ENCODE data around the gene SIN3A. TPM values are rescaled to one million over a fixed set of nuclear protein-coding genes. Genes with fewer than 3 reads are reported as not detected.
"Not testable (repeated sequence)": the region's sequence is repeated elsewhere in the genome, so short reads cannot be mapped to it uniquely, and the experiment has no call there.

SIN3A gene
- total RNA-seq, 1 donor from 2014 or later: 25.4 TPM

- DNase-seq (peak; percentile 92), ATAC-seq (ENCODE audit: poor library complexity) (peak; percentile 32)
- intact Hi-C loops (cut with DNase I): no loop called here
These were observed 924 bp upstream of the SIN3A start for GRCh38 chr15:75452364-75452864.

DNA sequence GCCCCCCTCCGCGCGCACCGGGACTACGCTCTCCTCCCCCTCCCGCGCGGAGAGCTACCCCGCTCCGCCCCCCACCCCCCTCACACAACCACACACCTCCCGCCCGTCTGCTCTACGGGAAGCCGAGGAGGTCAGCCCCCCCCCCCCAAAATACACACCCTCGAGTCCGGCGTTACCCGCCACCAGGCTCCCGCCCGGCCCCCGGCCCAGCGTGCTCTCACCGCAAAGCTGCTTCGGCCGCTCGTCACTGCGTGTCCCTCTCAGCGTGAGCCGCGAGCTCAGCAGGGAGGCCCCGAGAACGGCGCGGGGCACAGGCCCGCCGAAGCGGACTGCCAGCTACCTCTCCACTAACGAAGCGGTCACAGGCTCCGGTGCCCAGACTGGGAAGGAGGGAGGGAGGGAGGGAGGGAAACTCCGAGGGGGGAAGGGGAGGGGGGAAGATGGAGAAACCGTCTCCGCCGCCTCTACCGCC, 252 bp downstream of the SIN3A start:
- intact Hi-C loops (cut with DNase I): no loop called here
- ATAC-seq (ENCODE audit: poor library complexity): no peak
- no peak for DNase-seq

GRCh38 chr15:75450307-75451201, 936 bp downstream of the SIN3A start:
- peak; percentile 52 for ATAC-seq (ENCODE audit: poor library complexity)
- intact Hi-C loops (cut with DNase I): no loop called here
- peak; percentile 98 for DNase-seq

DNA sequence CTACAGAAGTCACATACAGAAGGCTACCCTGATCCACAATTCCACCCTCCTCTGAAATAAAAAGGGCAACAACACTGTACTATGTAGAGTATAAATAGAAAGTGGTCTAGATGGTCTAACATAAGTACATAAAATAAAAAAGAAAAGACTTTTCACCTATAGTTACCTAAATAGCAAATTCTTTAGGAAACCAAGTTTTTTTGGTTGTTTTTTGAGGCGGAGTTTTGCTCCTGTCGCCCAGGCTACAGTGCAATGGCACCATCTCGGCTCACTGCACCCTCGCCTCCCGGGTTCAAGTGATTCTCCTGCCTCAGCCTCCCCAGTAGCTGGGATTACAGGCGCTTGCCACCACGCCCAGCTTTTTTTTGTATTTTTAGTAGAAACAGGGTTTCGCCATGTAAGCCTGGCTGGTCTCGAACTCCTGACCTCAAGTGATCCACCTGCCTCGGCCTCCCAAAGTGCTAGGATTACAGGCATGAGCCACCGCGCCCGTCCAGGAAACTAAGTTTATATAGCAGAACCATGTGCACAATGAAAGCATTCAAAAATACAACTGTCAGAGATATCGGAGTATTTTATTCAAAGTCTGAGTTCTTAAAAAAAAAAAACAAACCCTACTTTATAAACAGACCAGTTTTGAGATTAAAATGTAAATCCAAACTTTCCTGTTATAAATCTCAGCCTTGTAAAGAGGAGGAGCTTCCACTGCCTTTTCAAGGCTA, 1.7 kb downstream of the SIN3A start:
- intact Hi-C loops (cut with DNase I): no loop called here
- DNase-seq (no peak), ATAC-seq (ENCODE audit: poor library complexity) (no peak)

GRCh38 chr15:75448171-75448570, 3.3 kb downstream of the SIN3A start:
- peak; percentile 55 for DNase-seq
- ATAC-seq (ENCODE audit: poor library complexity); intact Hi-C loops (cut with DNase I): not testable (repeated sequence)

GRCh38 chr15:75446151-75446550, 5.3 kb downstream of the SIN3A start:
- ATAC-seq (ENCODE audit: poor library complexity): no peak
- intact Hi-C loops (cut with DNase I): no loop called here
- no peak for DNase-seq

GRCh38 chr15:75445324-75445723, 6.2 kb downstream of the SIN3A start:
- ATAC-seq (ENCODE audit: poor library complexity); DNase-seq; intact Hi-C loops (cut with DNase I): not testable (repeated sequence)

DNA sequence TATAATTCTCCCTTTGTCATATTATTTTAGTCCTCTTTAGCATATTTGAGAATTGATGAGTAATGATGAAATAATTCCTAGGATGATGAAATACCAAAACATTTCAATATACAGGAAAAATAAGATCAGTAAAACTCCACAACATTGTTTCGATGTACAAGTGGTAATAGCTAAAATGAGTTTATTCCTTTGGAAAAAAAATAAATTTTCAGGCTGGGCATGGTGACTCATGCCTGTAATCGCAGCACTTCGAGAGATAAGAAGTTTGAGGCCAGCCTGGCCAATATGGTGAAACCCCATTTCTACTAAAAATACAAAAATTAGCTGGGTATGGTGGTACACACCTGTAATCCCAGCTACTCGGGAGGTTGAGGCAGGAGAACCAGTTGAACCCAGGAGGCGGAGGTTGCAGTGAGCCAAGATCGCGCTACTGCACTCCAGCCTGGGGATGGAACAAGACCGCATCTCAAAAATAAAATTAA, 7.5 kb downstream of the SIN3A start:
- ATAC-seq (ENCODE audit: poor library complexity); intact Hi-C loops (cut with DNase I); DNase-seq: not testable (repeated sequence)

- ATAC-seq (ENCODE audit: poor library complexity): no peak
- DNase-seq: no peak
- intact Hi-C loops (cut with DNase I): no loop called here
These were observed 13.8 kb downstream of the SIN3A start for GRCh38 chr15:75437721-75438120.

GRCh38 chr15:75436881-75437280, 14.6 kb downstream of the SIN3A start:
- DNase-seq (no peak), ATAC-seq (ENCODE audit: poor library complexity) (no peak)
- intact Hi-C loops (cut with DNase I): no loop called here

GRCh38 chr15:75431682-75432081, 19.8 kb downstream of the SIN3A start:
- intact Hi-C loops (cut with DNase I): no loop called here
- DNase-seq: no peak
- no peak for ATAC-seq (ENCODE audit: poor library complexity)

DNA sequence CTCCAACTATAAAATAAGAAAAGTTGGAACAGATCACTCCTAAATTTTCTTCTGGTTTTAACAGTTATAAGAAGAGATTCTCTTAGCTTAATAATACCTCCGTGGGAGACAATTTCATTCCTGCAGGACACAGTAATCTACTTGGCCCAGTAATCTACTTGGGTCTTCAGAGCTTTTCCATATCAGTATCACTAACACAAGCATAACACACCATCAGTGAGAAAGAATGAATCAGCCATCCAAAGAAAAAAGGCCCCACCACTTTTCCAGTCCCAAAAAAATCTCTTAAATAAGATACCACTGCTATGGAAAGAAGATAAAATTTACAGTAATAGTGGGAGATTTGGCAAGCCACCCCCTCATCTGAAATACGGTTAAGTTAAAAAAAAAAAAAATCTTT, 20.2 kb downstream of the SIN3A start:
- no peak for ATAC-seq (ENCODE audit: poor library complexity)
- DNase-seq: no peak
- intact Hi-C loops (cut with DNase I): no loop called here

DNA sequence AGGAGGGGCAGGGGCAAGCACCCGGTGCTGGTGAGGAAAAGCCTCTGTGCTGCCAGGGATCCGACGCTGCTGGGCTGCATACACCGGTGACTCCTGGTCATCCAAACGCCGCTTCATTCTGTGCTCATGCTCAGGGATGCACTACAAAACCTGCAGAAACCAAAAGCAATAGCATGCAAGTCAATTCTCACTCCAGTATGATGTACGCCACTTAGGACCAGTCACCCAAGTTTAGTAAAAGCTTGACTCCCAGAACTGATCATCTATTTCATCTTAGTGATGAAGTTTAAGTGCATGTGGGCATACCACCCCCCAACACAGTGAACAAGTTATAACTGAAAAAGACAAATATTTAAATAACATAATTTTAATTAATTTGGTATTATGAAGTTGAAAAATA, 21.2 kb downstream of the SIN3A start:
- ATAC-seq (ENCODE audit: poor library complexity) (no peak), DNase-seq (no peak)
- intact Hi-C loops (cut with DNase I): no loop called here

- ATAC-seq (ENCODE audit: poor library complexity): no peak
- intact Hi-C loops (cut with DNase I): no loop called here
- no peak for DNase-seq
These were observed 23.3 kb downstream of the SIN3A start for GRCh38 chr15:75428152-75428551.

GRCh38 chr15:75425966-75426500, 25.5 kb downstream of the SIN3A start:
- intact Hi-C loops (cut with DNase I): no loop called here
- ATAC-seq (ENCODE audit: poor library complexity) (no peak), DNase-seq (no peak)

GRCh38 chr15:75422554-75422953, 28.9 kb downstream of the SIN3A start:
- DNase-seq: no peak
- ATAC-seq (ENCODE audit: poor library complexity): no peak
- intact Hi-C loops (cut with DNase I): no loop called here

DNA sequence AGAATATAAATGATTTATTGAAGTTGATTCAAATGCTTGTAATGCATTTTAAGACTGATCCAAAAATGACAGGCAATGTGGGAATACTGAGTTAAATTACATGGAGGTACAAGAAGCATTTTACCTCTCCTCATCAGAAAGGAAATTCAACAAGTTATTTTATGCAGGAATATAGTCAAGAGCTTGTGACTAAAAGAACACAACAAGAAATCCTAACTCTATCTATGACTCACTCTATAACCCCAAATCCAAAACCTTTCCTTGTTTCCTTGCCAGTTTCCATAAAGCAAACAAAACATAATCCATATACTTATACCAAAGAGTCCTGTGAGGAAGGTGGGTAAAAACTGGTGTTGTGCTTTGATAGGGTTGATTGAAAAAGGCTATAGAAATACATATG, 30.8 kb downstream of the SIN3A start:
- DNase-seq (no peak), ATAC-seq (ENCODE audit: poor library complexity) (no peak)
- intact Hi-C loops (cut with DNase I): no loop called here

DNA sequence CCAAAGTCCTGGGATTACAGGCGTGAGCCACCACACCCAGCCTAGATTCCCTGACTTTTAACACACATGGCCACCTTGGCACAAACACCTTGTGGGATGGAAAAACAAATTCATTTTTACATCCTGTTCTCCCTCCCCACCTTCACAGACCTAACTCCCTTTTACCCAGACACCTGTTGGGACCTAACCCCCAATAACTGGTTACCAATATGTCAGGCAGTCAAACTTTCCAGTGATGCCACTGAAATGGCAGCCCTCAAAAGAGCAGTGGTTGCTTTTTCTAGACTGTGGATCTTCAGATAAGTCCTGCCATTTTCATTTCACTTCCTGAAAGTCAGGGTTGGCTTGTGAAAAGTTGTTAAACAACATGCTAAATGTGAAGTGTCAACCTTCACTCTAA, 34.9 kb downstream of the SIN3A start:
- intact Hi-C loops (cut with DNase I): no loop called here
- DNase-seq (no peak), ATAC-seq (ENCODE audit: poor library complexity) (no peak)

GRCh38 chr15:75410196-75410595, 41.3 kb downstream of the SIN3A start:
- DNase-seq (no peak), ATAC-seq (ENCODE audit: poor library complexity) (no peak)
- intact Hi-C loops (cut with DNase I): loop anchor here (5.0 kb wide), 1 partner anchor 38 kb away; no protein-coding TSS in a partner anchor
